Endothelial cell of umbilical vein (primary cell): ENCODE data around the gene ATXN7.

Source experiments
- EZH2 ChIP-seq: IDR thresholded peaks from 2 replicates; pipeline ENCODE4 v1.6.1; 2012; ENCODE audit warnings: borderline replicate concordance, low read depth, mild to moderate bottlenecking, moderate library complexity, low read length, inconsistent platforms; ENCODE audit not compliant: severe bottlenecking
- FOS ChIP-seq: IDR thresholded peaks from 2 replicates; pipeline ENCODE4 v1.6.1; 2011; ENCODE audit warnings: mild to moderate bottlenecking, low read length, moderate library complexity, borderline replicate concordance; ENCODE audit not compliant: insufficient read depth
- GATA2 ChIP-seq: IDR thresholded peaks from 2 replicates; pipeline ENCODE4 v1.7.0; 2011; ENCODE audit warnings: low read depth, mild to moderate bottlenecking, moderate library complexity, mixed read lengths, low read length; ENCODE audit not compliant: insufficient read length, insufficient read depth
- JUN ChIP-seq: IDR thresholded peaks from 2 replicates; pipeline ENCODE4 v1.6.1; 2011; ENCODE audit warnings: borderline replicate concordance, low read depth; ENCODE audit not compliant: insufficient read length, insufficient read depth
- POLR2A ChIP-seq: IDR thresholded peaks from 2 replicates; pipeline ENCODE4 v1.6.1; 2012; ENCODE audit warnings: low read depth, mild to moderate bottlenecking, control low read depth, low read length
- POLR2AphosphoS5 ChIP-seq: IDR thresholded peaks from 2 replicates; pipeline ENCODE4 v1.6.1; 2012; ENCODE audit warnings: low read depth, mild to moderate bottlenecking, control low read depth, low read length, moderate library complexity; ENCODE audit not compliant: insufficient read depth
- TF ChIP-seq, protein P1 (sequence below), 2 donors: IDR thresholded peaks; 1 replicate in 1 of 2; 2 replicates in 1 of 2; pipeline ENCODE4 v1.5.1; 2011; ENCODE audit warnings: low read length in 2 of 2, mild to moderate bottlenecking in 2 of 2, moderate library complexity in 2 of 2, control low read depth in 1 of 2, inconsistent platforms in 1 of 2, low read depth in 1 of 2; ENCODE audit not compliant: insufficient read depth in 1 of 2; ENCODE audit errors: extremely low read depth in 1 of 2

DNA sequence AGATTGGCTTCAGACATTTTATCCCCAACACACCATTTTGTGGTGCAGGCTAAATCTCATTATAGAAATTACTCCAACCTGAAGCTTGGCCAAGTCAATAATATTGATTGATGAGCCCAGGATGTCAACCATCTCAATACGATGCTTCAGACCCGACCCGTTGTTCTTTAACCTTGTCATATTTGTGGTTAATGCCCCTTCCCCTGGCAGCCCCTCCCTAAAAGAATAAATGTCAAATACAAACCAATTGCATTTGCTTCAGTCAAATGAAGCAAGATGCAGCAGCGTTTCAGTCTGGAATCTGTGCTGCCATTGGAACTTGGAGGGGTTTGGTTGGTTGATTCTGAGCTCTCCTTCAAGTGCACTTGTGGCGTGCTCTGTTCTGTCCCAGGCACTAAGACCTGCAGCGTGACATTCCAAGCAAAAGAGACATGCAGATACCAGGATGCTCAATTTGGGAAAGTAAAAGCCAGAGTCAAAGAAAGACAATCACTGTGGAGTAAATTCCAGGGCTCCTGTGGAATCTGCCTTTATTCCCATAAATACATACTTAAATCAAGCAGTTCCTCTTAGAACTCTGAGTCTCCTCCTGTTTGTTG is 183.4 kb downstream of the ATXN7 start:
- no peak for TF ChIP-seq POLR2A
- TF ChIP-seq, protein P1, sequence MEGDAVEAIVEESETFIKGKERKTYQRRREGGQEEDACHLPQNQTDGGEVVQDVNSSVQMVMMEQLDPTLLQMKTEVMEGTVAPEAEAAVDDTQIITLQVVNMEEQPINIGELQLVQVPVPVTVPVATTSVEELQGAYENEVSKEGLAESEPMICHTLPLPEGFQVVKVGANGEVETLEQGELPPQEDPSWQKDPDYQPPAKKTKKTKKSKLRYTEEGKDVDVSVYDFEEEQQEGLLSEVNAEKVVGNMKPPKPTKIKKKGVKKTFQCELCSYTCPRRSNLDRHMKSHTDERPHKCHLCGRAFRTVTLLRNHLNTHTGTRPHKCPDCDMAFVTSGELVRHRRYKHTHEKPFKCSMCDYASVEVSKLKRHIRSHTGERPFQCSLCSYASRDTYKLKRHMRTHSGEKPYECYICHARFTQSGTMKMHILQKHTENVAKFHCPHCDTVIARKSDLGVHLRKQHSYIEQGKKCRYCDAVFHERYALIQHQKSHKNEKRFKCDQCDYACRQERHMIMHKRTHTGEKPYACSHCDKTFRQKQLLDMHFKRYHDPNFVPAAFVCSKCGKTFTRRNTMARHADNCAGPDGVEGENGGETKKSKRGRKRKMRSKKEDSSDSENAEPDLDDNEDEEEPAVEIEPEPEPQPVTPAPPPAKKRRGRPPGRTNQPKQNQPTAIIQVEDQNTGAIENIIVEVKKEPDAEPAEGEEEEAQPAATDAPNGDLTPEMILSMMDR (IDR thresholded peaks at IDR 0.05; ENCODE audit: extremely low read depth in 1 of 2, insufficient read depth in 1 of 2, low read depth in 1 of 2, low read length in 2 of 2), result no peak
- no peak for TF ChIP-seq POLR2AphosphoS5
- TF ChIP-seq EZH2, result no peak
- TF ChIP-seq JUN, result no peak
- TF ChIP-seq GATA2, result no peak
- no peak for TF ChIP-seq FOS
